GM18909 (cell line): Measurements from ENCODE around the gene AMBRA1.
A peak's percentile ranks its signal among the peaks of the same experiment; 100 is the strongest.
"Not testable (repeated sequence)": the region's sequence is repeated elsewhere in the genome, so short reads cannot be mapped to it uniquely, and the experiment has no call there.

Source experiments
- ATAC-seq: cut with Tn5 transposase; IDR thresholded peaks from one replicate; pipeline ENCODE4 v1.9.1; 2021; ENCODE audit warnings: mild to moderate bottlenecking; ENCODE audit not compliant: unreplicated experiment, poor library complexity

The AMBRA1 gene

DNA sequence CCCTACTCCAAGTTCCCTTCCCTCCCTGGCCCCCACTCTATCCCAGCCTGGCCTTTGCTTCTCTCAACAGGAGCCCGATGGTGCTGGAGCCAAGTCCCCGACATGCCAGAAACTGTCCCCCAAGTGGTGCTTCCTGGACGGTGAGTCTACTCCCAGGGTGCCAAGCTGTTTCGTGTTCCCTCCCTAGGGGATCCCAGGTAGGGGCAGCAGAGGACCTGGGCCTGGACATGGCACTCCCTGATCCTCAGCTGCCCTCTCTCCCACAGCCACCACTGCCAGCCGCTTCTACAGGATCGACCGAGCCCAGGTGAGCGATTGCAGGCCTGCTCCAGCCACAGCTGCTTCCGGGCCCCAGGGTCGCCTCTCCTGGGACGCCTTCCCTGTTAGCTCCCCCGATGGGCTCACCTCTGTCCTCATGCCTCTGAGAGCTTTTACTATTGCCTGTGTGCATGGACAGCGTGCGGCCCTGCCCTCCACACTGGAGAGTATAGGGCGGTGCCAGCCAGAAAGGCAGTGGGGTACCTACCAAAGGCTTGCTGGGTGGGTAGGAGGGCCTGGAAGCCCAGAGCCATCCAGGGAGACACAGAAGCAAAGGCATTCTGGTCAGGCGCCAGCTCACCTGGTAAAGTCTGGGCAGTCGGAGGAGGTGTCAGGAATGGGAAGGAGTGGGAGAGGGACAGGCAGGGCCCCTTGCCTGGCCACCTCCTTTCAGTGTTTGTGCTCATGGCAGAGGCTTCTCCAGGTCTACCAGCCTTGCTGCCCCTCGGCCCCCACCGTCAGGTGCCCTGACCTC lies 217.4 kb downstream of the AMBRA1 start:
- ATAC-seq: no peak

DNA sequence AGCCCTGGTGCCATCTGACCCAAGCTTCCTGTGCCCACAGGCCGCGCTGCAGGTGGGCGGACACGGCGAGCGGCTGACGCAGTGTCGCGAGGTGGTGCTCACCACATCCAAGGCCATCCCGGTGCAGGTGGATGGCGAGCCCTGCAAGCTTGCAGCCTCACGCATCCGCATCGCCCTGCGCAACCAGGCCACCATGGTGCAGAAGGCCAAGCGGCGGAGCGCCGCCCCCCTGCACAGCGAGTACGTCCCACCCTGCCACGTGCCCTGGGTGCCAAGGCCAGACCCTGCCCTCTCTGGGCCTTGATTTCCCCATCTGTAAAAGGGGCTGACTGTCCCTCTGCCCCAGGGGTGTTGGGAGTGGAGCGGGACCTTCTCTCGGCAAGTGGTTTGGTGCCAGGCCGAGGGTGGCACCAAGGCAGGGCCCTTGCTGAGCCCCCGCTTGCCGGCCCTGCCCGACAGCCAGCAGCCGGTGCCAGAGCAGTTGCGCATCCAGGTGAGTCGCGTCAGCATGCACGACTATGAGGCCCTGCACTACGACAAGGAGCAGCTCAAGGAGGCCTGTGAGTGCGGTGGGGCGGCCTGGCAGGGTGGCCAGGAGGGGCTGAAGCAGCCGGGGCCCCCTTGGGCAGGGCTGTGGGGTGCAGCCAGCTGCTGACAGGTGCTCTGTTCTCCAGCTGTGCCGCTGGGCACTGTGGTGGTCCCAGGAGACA lies 218.3 kb downstream of the AMBRA1 start:
- ATAC-seq: no peak

DNA sequence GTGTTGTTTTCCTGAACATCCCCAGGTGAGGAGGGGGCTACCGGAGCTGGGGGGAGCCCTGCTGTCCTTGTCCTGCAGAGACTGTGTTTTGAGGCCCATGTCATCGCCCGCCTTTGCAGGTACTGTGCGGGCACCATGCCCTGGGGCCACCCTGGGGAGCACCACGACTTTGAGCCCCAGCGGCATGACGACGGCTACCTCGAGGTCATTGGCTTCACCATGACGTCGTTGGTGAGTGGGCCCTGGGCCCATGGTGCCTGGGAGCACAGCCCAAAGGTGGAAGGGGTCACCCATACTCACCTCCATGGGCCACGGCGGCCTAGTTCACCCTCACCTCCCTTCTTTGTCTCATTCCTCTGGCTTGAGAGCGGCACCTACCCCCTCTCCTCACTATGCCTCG lies 219.0 kb downstream of the AMBRA1 start:
- ATAC-seq: no peak

DNA sequence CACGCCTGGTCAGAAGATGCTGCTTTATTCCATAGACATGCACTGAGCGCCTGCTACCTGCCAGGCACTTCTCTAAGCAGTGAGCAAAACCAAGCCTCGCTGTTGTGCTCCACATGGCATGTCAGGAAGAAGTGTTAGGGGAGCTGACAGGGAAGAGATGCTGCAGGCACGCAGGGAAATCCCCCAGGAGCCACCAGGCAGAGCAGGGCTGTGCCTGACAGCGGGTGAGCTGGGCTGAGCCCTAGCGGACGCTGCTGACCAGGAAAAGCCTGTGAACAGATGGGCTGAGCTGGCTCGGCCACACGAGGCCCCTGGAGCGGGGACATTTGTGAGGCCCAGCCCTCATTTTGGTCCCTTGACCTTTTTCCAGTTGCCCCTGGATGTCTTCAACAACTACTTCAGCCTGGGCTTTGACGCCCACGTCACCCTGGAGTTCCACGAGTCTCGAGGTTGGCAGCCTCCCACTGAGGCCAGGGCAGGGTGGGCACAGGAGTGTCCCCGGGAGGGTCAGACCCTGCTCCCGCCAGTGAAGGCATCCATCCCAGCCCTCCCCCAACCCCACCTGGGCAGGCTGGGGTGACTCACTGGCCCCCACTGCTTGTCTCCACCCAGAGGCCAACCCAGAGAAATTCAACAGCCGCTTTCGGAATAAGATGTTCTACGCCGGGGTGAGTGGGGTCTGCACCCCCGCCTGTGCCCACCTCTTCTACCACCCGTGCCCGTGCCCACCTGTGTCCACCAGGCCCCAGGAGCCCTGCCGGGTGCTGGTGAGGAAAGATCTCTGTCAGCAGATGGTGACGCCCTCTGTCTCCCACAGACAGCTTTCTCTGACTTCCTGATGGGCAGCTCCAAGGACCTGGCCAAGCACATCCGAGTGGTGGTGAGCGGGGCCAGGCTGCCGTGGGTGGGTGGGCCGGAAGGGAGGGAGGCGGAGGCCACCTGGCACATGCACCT lies 219.8 kb downstream of the AMBRA1 start:
- no peak for ATAC-seq

DNA sequence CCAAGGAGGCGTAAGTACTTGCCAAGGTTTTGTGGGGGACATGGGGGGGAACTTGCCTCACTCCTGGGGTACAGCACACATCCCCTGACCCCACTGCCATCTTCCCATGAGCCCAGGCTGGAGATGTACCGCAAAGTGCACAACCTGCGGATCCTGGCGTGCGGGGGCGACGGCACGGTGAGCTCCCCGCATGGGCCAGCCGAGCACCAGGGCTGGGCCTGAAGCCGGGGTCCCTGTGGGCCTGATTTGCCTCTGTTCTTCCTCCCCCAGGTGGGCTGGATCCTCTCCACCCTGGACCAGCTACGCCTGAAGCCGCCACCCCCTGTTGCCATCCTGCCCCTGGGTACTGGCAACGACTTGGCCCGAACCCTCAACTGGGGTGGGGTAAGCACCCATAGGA lies 221.3 kb downstream of the AMBRA1 start:
- not testable (repeated sequence) for ATAC-seq

DNA sequence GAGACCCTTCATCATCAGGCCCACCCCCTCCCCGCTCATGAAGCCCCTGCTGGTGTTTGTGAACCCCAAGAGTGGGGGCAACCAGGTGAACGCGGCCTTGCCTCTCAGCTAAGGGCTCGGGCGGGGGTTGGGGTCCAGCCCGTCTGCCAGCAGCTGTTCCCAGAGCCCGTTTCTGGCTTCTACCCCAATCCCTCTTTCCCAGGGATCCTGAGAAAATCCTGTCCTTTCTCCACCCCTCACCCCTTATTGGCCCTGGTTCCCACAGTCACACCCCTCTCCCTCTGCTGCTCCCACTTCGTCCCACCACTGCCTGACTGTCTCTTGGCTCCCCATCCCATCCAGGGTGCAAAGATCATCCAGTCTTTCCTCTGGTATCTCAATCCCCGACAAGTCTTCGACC lies 221.7 kb downstream of the AMBRA1 start:
- ATAC-seq: no peak

DNA sequence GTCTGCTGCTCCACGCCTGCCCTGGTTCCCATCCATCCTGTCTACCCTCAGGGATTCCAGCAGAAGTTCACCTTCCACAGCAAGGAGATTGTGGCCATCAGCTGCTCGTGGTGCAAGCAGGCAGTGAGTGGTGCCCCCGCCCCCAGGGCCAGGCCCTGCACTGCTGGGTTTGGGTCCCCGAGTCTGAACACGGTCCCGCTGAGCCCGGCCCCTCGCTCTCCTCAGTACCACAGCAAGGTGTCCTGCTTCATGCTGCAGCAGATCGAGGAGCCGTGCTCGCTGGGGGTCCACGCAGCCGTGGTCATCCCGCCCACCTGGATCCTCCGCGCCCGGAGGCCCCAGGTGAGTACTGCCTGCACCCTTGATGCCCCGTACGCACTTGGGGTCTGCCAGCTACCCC lies 222.6 kb downstream of the AMBRA1 start:
- ATAC-seq: not testable (repeated sequence)

DNA sequence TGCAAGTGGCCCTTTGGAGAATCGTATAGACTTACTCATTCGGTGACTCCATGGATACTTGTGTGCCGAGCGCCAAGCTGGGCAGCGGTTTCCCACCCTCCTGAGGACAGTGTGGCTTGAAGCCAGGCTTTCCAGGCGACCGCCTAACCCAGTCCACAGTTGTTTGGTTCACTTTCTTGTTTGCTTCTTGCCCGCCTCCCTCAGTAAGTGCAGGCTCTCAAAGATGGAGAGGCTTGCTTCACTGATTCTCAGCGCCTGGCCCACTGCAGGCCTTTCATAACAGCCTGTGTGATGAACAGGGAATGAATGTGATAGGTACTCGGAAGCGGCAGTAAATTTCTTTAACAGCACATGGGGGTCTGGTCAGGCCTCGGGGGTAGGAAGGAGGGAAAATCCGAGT lies 223.6 kb downstream of the AMBRA1 start:
- no peak for ATAC-seq

DNA sequence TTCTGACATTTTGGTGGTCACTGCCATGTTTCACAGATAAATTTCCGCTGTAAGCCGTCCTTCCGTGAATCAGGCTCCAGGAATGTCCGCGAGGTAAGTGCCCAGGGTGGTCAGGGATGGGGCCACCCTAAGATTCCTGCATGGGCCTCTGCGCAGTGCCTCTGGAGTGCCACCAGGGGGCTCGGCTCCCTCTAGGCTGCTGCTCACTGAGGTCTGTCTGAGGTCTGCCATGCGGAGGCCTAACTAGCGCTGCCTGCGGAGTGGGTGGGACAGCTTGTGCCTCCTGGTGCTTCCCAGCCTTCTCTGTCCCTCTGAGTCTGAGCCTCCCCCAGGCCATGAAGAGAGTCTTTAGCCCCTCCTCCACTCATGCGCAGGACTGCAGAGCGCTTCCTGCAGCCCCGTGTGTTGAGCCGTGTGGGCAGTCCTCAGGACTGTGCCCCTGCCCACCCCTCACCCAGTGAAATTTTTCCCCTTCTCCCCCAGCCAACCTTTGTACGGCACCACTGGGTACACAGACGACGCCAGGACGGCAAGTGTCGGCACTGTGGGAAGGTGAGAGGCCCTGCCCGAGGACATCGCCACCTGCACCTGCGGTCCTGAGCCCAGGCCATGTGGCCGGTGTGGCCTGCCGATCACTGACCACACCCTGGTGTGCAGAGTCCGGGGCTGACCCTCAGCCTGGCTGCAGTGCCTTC lies 224.2 kb downstream of the AMBRA1 start:
- ATAC-seq: no peak

DNA sequence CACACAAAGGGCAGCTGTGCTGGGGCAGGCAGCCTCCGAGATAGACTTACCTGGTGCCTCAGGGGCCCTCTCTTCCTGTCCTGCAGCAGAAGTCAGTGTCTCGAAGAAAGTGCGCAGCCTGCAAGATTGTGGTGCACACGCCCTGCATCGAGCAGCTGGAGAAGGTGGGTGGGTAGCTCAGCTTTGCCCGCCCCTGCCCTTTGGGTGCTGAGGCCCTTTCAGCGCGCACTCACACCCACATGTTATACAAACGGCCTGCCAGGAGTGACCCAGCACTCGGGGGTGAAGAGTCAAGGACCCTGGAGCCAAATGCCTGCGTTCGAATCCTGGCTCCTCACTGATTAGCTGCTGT lies 225.9 kb downstream of the AMBRA1 start:
- no peak for ATAC-seq

DNA sequence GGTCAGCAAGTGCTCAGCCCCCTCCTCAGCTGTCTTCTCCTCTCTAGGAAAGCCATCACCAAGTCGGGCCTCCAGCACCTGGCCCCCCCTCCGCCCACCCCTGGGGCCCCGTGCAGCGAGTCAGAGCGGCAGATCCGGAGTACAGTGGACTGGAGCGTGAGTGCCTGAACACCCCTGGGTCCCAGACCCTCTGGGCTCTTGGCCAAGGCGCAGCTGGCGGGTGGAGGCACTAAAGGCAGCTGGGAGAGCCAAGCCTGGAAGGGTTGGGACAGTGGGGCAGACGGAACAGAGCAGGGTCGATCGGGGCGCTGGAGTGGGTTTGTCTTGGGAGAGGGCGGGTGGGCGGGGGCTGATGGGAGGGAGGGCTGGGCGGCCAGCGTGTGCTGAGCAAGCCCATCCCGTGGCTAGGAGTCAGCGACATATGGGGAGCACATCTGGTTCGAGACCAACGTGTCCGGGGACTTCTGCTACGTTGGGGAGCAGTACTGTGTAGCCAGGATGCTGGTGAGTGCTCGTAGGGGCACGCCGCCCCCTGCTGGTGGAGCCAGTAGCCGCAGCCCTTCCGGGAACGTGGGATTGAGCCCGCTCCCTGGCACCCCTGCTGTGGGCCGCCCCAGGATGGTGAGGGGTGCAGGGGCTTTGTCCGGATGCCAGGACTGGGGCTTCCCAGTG lies 226.4 kb downstream of the AMBRA1 start:
- ATAC-seq: peak; percentile 68

DNA sequence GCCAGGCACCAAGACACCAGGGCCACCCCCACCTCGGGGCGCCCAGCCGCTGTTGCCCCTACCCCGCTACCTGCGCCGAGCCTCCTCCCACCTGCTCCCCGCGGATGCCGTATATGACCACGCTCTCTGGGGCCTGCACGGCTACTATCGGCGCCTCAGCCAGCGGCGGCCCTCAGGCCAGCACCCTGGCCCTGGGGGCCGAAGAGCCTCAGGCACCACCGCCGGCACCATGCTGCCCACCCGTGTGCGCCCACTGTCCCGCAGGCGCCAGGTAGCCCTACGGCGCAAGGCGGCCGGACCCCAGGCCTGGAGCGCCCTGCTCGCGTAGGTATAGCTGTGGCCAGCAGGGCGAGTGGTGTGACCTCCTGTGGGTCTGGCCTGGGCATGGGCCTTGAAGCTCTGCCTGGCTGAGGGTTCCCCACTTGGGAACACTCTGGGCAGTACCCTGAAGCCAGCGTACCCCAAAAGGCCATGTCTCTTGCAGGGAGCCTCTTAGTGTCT lies 227.1 kb downstream of the AMBRA1 start:
- no peak for ATAC-seq

DNA sequence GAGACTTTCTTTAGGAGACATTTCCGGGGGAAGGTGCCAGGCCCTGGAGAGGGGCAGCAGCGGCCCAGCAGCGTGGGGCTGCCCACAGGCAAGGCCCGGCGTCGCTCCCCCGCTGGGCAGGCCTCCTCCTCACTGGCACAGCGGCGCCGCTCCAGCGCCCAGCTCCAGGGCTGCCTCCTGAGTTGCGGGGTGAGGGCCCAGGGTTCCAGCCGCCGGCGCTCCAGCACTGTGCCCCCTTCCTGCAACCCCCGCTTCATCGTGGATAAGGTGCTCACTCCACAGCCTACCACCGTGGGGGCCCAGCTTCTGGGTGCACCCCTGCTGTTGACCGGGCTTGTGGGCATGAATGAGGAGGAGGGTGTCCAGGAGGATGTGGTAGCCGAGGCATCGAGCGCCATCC lies 227.6 kb downstream of the AMBRA1 start:
- ATAC-seq: no peak

DNA sequence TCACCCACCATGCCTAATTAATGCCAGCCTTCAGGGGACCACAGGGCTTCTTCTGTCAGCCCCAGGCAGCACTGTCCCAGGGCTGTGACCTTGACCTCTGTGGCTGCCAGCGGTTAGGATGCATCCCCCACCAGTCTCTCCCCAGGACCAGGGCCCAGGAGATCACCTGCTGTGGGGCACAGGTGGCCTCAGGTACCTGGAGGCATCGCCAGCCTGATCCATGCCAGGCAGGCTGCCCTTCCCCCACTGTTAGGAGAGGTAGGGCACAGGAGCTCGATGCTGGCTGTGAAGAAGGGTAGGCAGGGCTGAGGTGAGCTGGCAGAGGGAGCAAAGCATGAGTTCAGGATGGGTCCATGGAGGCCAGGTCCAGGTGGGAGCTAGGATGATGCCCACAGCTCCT lies 229.0 kb downstream of the AMBRA1 start:
- ATAC-seq: no peak

DNA sequence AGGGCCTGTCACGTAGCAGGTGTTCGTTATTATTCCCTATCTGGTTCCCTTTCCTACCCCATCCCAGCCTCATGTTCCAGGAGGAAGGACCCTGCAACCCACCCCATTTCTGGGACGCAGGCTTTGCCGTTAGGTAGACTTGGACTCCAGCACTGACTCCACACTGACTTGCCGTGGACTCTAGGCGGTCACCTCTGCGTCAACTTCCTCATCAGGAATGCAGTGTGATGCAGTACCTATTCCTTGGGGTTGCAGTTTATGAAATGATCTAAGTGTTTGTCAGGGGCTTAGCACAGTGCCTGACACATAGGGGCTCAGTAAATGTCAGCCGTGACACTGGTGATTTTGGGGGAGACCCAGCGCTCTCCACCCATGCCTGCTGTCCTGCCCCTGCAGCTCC lies 229.8 kb downstream of the AMBRA1 start:
- ATAC-seq: no peak

DNA sequence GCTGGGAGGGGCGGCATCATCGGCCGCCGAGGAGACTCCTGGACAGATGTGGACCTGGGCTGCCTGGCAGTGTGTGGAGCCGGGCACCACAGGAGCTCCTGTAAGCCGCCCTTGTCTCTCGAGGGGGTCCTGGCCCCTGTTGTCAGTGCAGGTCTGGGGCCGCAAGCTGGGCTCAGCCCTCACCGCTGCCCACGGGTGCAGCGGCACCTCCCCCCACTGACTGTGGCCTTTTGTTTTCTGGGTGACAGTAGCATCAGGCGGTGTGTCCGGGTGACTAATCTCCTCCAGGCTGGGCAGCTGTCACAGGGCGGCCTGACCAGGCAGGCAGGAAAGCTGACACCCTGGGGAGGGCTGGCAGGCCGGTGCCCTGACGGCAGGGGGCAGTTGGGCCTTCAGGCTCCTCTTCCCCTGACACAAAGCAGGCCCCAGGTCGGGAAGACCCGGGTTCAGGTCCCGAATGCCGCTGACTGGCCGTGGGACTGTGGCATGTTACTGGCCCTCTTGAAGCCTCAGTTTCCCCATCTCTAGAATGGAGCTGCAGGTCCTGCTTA lies 230.3 kb downstream of the AMBRA1 start:
- ATAC-seq: no peak

DNA sequence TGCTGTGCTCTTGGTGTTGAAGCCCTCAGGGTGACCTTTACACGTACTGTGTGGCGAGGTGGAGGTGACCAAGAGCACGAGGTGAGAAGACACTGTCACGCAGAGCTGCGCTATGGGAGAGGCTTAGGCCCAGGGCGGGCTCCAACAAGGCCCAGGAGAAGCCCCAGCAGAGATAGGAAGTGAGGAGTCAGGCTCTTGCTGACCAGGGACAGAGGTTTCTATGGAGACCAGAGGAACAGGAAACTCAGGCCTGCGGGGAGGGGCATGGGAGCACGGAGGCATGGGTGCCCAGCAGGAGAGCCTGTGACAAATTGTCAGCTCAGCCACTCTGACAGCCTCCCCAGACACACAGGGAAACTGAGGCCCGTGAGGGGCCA lies 230.8 kb downstream of the AMBRA1 start:
- no peak for ATAC-seq

DNA sequence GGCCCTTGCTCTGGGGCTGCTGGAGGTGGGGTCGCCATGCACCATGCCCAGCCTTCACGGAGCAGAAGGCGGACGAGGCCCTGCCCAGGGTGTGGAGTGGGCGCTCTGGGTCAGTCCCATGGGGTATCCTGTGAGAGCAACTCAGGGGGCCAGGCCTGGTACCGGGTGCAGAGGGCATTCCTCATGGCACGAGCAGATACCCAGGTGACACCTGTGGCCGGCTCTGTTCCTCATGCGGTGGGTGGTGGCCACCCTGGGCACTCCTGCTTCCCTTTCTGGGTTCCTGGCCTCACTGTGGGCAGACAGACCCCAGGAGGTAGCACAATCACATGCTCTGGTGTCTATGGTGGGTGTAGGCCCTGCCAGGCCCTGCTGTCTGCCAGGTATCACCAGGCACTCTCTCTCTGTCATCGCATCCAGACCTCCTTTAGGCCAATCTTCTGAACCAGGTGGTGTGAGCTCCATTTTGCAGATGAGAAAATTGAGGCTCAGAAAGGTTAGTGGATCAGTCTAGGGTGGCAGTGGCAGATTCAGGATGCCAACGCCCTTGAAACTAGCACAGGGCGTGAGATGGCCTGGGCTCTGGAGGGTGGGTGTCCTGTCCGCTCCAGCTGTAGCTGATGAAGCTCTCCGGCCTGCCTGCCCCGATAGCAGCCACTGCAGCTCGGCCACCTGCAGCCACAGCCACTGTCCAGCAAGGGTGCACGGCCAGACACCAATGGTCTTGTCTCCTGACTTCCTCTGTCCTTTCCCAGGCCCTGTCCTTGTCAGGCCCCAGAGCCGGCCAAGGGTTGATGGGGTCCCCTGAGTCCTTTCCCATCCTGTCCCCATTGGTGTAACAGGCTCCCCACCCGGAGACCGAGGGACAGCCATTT lies 231.4 kb downstream of the AMBRA1 start:
- peak; percentile 5 for ATAC-seq
